ENCODE data around the gene PTPN12. TPM values are rescaled to one million over a fixed set of nuclear protein-coding genes. Genes with fewer than 3 reads are reported as not detected.
"Not testable (repeated sequence)": the region's sequence is repeated elsewhere in the genome, so short reads cannot be mapped to it uniquely, and the experiment has no call there.

Gene PTPN12
- total and polyA plus RNA-seq, 5 donors, result 32.5 to 55.5 (median 45.6) TPM

- Histone ChIP-seq H3K4me1 (ENCODE audit: control insufficient read depth, insufficient read depth, low read length) (no peaks in the 10 kb centered on the region), H3K9me3 (ENCODE audit: control insufficient read depth, low read length) (no peaks in the 10 kb centered on the region), H3K27ac (ENCODE audit: low read length) (no peak overlapping the region), H3K27me3 (ENCODE audit: control insufficient read depth, insufficient read depth) (no peaks in the 10 kb centered on the region), H3K4me3 (ENCODE audit: low read length) (no peak overlapping the region)
- 51% methylated on average over 4 of the region's 4 CpGs for WGBS
- intact Hi-C loops (cut with DNase I), result loop anchor here in 2 of 4 donors (2.0 to 10.0 kb wide), 2 partner anchors 109 to 115 kb away; no protein-coding TSS in a partner anchor
- ATAC-seq, result no peak
- no peak for DNase-seq
Observed at GRCh38 chr7:77649716-77650349, 112.7 kb downstream of the PTPN12 start.

- DNase-seq (no peak), ATAC-seq (no peak)
- no peaks in the 10 kb centered on the region for H3K27me3 ChIP-seq (ENCODE audit: control insufficient read depth, insufficient read depth)
- H3K27ac ChIP-seq (ENCODE audit: low read length), result no peak overlapping the region
- intact Hi-C loops (cut with DNase I), result loop anchor here in 2 of 4 donors (2.0 to 10.0 kb wide), 2 partner anchors 107 to 113 kb away; no protein-coding TSS in a partner anchor
- H3K9me3 ChIP-seq (ENCODE audit: control insufficient read depth, low read length), result no peaks in the 10 kb centered on the region
- 43% methylated on average over 3 of the region's 3 CpGs for WGBS
- no peaks in the 10 kb centered on the region for H3K4me1 ChIP-seq (ENCODE audit: control insufficient read depth, insufficient read depth, low read length)
- no peak overlapping the region for H3K4me3 ChIP-seq (ENCODE audit: low read length)
Observed at GRCh38 chr7:77651575-77652162, 114.6 kb downstream of the PTPN12 start.

- DNase-seq; H3K4me3 ChIP-seq (ENCODE audit: low read length); ATAC-seq; H3K4me1 ChIP-seq (ENCODE audit: control insufficient read depth, insufficient read depth, low read length); H3K27ac ChIP-seq (ENCODE audit: low read length); H3K27me3 ChIP-seq (ENCODE audit: control insufficient read depth, insufficient read depth); H3K9me3 ChIP-seq (ENCODE audit: control insufficient read depth, low read length): not testable (repeated sequence)
- intact Hi-C loops (cut with DNase I), result loop anchor here in 1 of 4 donors (10.0 kb wide), 1 partner anchor 112 kb away; no protein-coding TSS in a partner anchor
- 96% methylated on average over 12 of the region's 12 CpGs for WGBS
Observed at GRCh38 chr7:77652826-77653225, 115.7 kb downstream of the PTPN12 start.

GRCh38 chr7:77653572-77653971, 116.5 kb downstream of the PTPN12 start:
- no peaks in the 10 kb centered on the region for H3K4me1 ChIP-seq (ENCODE audit: control insufficient read depth, insufficient read depth, low read length)
- no peak overlapping the region for H3K4me3 ChIP-seq (ENCODE audit: low read length)
- WGBS, result 62% methylated on average over 2 of the region's 2 CpGs
- no peaks in the 10 kb centered on the region for H3K27me3 ChIP-seq (ENCODE audit: control insufficient read depth, insufficient read depth)
- ATAC-seq (no peak), DNase-seq (no peak)
- intact Hi-C loops (cut with DNase I), result loop anchor here in 1 of 4 donors (10.0 kb wide), 1 partner anchor 111 kb away; no protein-coding TSS in a partner anchor
- H3K27ac ChIP-seq (ENCODE audit: low read length), result no peak overlapping the region
- no peaks in the 10 kb centered on the region for H3K9me3 ChIP-seq (ENCODE audit: control insufficient read depth, low read length)

- whole genome bisulfite sequencing, result 58% methylated on average over 1 of the region's 1 CpG
Observed at GRCh38 chr7:77655356-77655755, 118.3 kb downstream of the PTPN12 start.

GRCh38 chr7:77655836-77656455, 118.9 kb downstream of the PTPN12 start:
- DNase-seq (no peak), ATAC-seq (no peak)
- H3K27me3 ChIP-seq (ENCODE audit: control insufficient read depth, insufficient read depth), result no peaks in the 10 kb centered on the region
- no peaks in the 10 kb centered on the region for H3K4me1 ChIP-seq (ENCODE audit: control insufficient read depth, insufficient read depth, low read length)
- no peak overlapping the region for H3K4me3 ChIP-seq (ENCODE audit: low read length)
- intact Hi-C loops (cut with DNase I), result loop anchor here in 3 of 4 donors (2.0 to 10.0 kb wide), 3 partner anchors 101 to 109 kb away; no protein-coding TSS in a partner anchor
- WGBS, result 91% methylated on average over 9 of the region's 9 CpGs
- H3K9me3 ChIP-seq (ENCODE audit: control insufficient read depth, low read length), result no peaks in the 10 kb centered on the region
- H3K27ac ChIP-seq (ENCODE audit: low read length), result no peak overlapping the region

More at GRCh38 chr7:77655356-77655755, 118.3 kb downstream of the PTPN12 start:
- Histone ChIP-seq H3K4me1 (ENCODE audit: control insufficient read depth, insufficient read depth, low read length) (no peaks in the 10 kb centered on the region), H3K27ac (ENCODE audit: low read length) (no peak overlapping the region), H3K27me3 (ENCODE audit: control insufficient read depth, insufficient read depth) (no peaks in the 10 kb centered on the region), H3K4me3 (ENCODE audit: low read length) (no peak overlapping the region), H3K9me3 (ENCODE audit: control insufficient read depth, low read length) (no peaks in the 10 kb centered on the region)
- intact Hi-C loops (cut with DNase I), result loop anchor here in 3 of 4 donors (2.0 to 10.0 kb wide), 3 partner anchors 102 to 109 kb away; no protein-coding TSS in a partner anchor
- ATAC-seq, result no peak
- no peak for DNase-seq

- DNase-seq (no peak), ATAC-seq (no peak)
- Histone ChIP-seq H3K4me1 (ENCODE audit: control insufficient read depth, insufficient read depth, low read length) (no peaks in the 10 kb centered on the region), H3K27ac (ENCODE audit: low read length) (no peak overlapping the region), H3K9me3 (ENCODE audit: control insufficient read depth, low read length) (no peaks in the 10 kb centered on the region), H3K4me3 (ENCODE audit: low read length) (no peak overlapping the region), H3K27me3 (ENCODE audit: control insufficient read depth, insufficient read depth) (no peaks in the 10 kb centered on the region)
- WGBS, result 89% methylated on average over 1 of the region's 1 CpG
- intact Hi-C loops (cut with DNase I), result loop anchor here in 3 of 4 donors (2.0 to 10.0 kb wide), 3 partner anchors 100 to 107 kb away; no protein-coding TSS in a partner anchor
Observed at GRCh38 chr7:77657427-77658224, 120.5 kb downstream of the PTPN12 start.

- no peaks in the 10 kb centered on the region for H3K27me3 ChIP-seq (ENCODE audit: control insufficient read depth, insufficient read depth)
- H3K9me3 ChIP-seq (ENCODE audit: control insufficient read depth, low read length), result no peaks in the 10 kb centered on the region
- H3K4me3 ChIP-seq (ENCODE audit: low read length), result no peak overlapping the region
- 96% methylated on average over 5 of the region's 5 CpGs for WGBS
- no peak overlapping the region for H3K27ac ChIP-seq (ENCODE audit: low read length)
- intact Hi-C loops (cut with DNase I), result loop anchor here in 3 of 4 donors (2.0 to 10.0 kb wide), 3 partner anchors 98 to 106 kb away; no protein-coding TSS in a partner anchor
- ATAC-seq (no peak), DNase-seq (no peak)
- no peaks in the 10 kb centered on the region for H3K4me1 ChIP-seq (ENCODE audit: control insufficient read depth, insufficient read depth, low read length)
Observed at GRCh38 chr7:77658928-77659327, 121.8 kb downstream of the PTPN12 start.

- H3K4me3 ChIP-seq (ENCODE audit: low read length), result no peak overlapping the region
- peaks cover 1% of the 10 kb centered on the region for H3K4me1 ChIP-seq (ENCODE audit: control insufficient read depth, insufficient read depth, low read length)
- H3K27me3 ChIP-seq (ENCODE audit: control insufficient read depth, insufficient read depth), result no peaks in the 10 kb centered on the region
- 90% methylated on average over 5 of the region's 5 CpGs for WGBS
- DNase-seq (no peak), ATAC-seq (no peak)
- no peaks in the 10 kb centered on the region for H3K9me3 ChIP-seq (ENCODE audit: control insufficient read depth, low read length)
- no peak overlapping the region for H3K27ac ChIP-seq (ENCODE audit: low read length)
- intact Hi-C loops (cut with DNase I), result no loop called here
Observed at GRCh38 chr7:77661816-77662215, 124.7 kb downstream of the PTPN12 start.

- Histone ChIP-seq H3K9me3 (ENCODE audit: control insufficient read depth, low read length) (no peaks in the 10 kb centered on the region), H3K27me3 (ENCODE audit: control insufficient read depth, insufficient read depth) (no peaks in the 10 kb centered on the region), H3K4me3 (ENCODE audit: low read length) (no peak overlapping the region), H3K4me1 (ENCODE audit: control insufficient read depth, insufficient read depth, low read length) (peaks cover 1% of the 10 kb centered on the region), H3K27ac (ENCODE audit: low read length) (no peak overlapping the region)
- intact Hi-C loops (cut with DNase I), result no loop called here
- 87% methylated on average over 2 of the region's 2 CpGs for WGBS
- no peak for DNase-seq
- no peak for ATAC-seq
Observed at GRCh38 chr7:77662869-77663268, 125.8 kb downstream of the PTPN12 start.
